ENCODE measurements around the gene HHIPL2. TPM values are rescaled to one million over a fixed set of nuclear protein-coding genes. Genes with fewer than 3 reads are reported as not detected.

The HHIPL2 gene
- total RNA-seq: 0.81 and 2.0 TPM in 2 replicates

GRCh38 chr1:222547944-222548671 lies at the start of gene HHIPL2:
Gene HHIPL2, minus strand, starts transcription at chr1:222548104. Its CDS starts 60 bp downstream, at chr1:222548044.

GRCh38 chr1:222589462-222590302 lies 41.8 kb upstream of the HHIPL2 start, which contains the start of gene TAF1A:
Gene TAF1A, minus strand, starts transcription at chr1:222589933.

Other genes starting within 250 kb of the HHIPL2 start
- gene TAF1A, start 41.8 kb upstream of the HHIPL2 start, total RNA-seq: 3.9 and 4.2 TPM in 2 replicates
- gene MIA3, start 70.0 kb upstream of the HHIPL2 start, total RNA-seq: 42.9 and 67.8 TPM in 2 replicates
- 65.0 and 66.0 TPM in 2 replicates for gene AIDA, start 164.4 kb upstream of the HHIPL2 start, total RNA-seq
- 35.4 and 52.1 TPM in 2 replicates for gene BROX, start 164.5 kb upstream of the HHIPL2 start, total RNA-seq
- not detected in 2 replicates for gene FAM177B, start 189.1 kb upstream of the HHIPL2 start, total RNA-seq